Choroid plexus epithelial cell (primary cell): ENCODE data around the gene ILRUN.
"Not testable (repeated sequence)": the region's sequence is repeated elsewhere in the genome, so short reads cannot be mapped to it uniquely, and the experiment has no call there.

ENCODE experiments used
- DNase-seq: peaks from one replicate; pipeline ENCODE4 v3.0.0-alpha.2; 2010; ENCODE audit warnings: low read depth
- H3K4me3 ChIP-seq: 2 replicates; pipeline ENCODE4 v1.5.1; 2011; ENCODE audit warnings: low read depth, mild to moderate bottlenecking, control low read depth, low read length, moderate library complexity
- TF ChIP-seq, protein P1 (sequence below): conservative IDR thresholded peaks from 2 replicates; pipeline ENCODE4 v1.5.1; 2011; ENCODE audit warnings: low read depth, mild to moderate bottlenecking, control low read depth, inconsistent platforms, low read length, moderate library complexity

The ILRUN gene

DNA sequence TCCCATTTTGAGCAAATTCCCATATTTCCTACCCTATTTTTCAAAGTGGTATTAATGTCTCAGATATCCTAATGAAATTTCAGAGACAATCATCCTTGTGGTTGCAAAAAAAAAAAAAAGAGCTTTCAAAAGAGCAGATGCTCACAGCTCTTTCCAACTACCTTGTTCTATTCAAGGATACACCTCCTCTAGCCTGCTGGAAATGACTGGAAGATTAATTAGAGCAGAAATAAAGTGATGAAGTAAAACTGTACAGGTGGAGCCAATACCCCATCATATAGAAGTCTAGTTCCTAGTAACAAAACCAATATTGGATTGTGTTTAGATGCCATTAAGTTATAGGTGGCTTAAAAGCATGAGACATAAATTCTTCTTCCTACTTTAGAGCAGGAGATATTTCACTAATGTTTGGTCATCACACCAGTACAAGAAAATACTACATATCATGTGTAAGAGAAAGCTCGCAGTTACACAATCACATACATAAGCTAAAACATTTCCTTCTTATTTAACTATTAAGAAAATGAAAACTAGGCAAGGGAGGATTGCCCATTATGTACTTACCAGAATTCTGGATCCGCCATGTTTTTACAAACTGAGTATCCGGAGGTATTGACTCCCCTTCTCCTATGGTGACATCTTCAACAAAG is 42.4 kb downstream of the ILRUN start:
- DNase-seq: no peak

GRCh38 chr6:34652263-34652662 is 44.3 kb downstream of the ILRUN start:
- no peak for DNase-seq
- TF ChIP-seq, protein P1, sequence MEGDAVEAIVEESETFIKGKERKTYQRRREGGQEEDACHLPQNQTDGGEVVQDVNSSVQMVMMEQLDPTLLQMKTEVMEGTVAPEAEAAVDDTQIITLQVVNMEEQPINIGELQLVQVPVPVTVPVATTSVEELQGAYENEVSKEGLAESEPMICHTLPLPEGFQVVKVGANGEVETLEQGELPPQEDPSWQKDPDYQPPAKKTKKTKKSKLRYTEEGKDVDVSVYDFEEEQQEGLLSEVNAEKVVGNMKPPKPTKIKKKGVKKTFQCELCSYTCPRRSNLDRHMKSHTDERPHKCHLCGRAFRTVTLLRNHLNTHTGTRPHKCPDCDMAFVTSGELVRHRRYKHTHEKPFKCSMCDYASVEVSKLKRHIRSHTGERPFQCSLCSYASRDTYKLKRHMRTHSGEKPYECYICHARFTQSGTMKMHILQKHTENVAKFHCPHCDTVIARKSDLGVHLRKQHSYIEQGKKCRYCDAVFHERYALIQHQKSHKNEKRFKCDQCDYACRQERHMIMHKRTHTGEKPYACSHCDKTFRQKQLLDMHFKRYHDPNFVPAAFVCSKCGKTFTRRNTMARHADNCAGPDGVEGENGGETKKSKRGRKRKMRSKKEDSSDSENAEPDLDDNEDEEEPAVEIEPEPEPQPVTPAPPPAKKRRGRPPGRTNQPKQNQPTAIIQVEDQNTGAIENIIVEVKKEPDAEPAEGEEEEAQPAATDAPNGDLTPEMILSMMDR: no peak

More for the DNA sequence above, 42.4 kb downstream of the ILRUN start:
- H3K4me3 ChIP-seq: no peak overlapping the region
- TF ChIP-seq, protein P1: no peak

DNA sequence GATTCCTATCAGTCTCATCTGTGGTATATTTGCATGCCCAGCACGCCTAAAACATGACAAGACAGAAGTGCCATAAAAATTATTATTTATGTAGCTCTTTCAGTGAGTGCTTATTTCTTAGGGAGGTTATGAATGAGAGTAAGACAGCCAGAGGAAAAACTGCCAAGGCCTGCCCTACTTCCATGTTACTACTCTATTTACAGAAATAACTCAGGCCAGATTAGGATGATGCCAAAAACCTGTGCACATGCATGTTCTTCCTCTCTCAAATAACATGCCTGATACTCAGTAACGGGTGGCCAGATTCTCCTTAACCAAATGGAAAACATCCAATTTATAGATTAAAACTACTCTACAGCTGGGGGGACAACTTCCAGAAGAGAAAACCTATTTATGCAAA is 45.7 kb downstream of the ILRUN start:
- DNase-seq: no peak
- TF ChIP-seq, protein P1: no peak
- no peak overlapping the region for H3K4me3 ChIP-seq

More at GRCh38 chr6:34652263-34652662, 44.3 kb downstream of the ILRUN start:
- no peak overlapping the region for H3K4me3 ChIP-seq

GRCh38 chr6:34650232-34650631 is 46.3 kb downstream of the ILRUN start:
- H3K4me3 ChIP-seq: not testable (repeated sequence)

DNA sequence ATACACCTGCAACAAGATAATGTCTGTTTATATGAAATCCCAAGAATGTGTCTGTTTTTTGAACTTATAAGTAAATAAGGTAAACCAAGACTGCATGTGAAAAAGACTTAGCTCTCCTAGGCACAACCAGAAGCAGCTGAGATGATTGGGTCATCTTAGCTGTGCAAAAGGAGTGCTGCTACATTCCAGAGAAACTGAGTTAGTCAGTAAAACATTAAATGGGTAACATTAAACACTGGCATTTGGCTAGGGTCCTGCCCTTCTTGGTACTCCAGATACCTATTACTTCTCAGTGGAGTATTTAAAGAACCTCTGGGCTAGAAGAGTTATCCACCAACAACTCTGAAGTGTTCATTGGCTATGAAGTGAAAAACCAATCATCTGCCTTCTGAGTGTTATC is 47.8 kb downstream of the ILRUN start:
- TF ChIP-seq, protein P1: no peak
- DNase-seq: no peak
- H3K4me3 ChIP-seq: no peak overlapping the region

More at GRCh38 chr6:34650232-34650631, 46.3 kb downstream of the ILRUN start:
- not testable (repeated sequence) for DNase-seq
